Measurements from ENCODE around the gene DLEU7. TPM values are rescaled to one million over a fixed set of nuclear protein-coding genes. Genes with fewer than 3 reads are reported as not detected.

DLEU7 gene
- total and polyA plus RNA-seq, 2 donors (not counting 1 experiment from before 2014, with no cell fraction given) = 0.07 to 0.25 TPM

DNA sequence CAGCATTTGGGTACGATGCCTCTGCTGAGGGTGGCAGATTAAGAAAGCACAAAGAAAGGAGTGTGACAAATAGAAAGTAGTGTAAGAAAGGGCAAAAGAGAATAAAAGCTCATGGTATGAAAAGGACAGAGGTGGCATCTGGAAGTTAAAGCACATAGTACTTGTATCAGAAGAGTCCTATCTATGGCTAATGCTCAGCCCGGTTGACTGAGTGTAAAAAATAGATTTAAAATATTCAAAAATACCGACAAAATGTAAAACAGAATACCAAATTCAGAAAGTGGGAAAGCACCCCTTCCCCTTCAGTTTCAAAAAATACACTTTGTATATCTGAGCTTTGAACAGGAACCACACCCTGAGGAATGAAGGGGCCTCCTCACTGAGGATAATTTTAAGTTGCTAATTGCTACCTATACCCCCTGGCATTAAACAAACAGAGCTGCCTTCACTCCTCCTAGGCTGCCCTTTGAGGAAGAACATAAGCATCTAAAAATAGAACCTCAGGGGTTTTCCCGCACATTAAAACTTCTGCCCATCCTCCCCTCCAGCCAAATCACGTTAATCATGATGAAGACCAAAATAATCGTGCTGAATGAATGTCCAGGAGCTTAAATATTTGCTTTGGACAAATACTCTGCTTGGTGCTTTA, 43.3 kb downstream of the DLEU7 start:
- no peaks in the 10 kb centered on the region for H3K79me2 ChIP-seq (ENCODE audit: control insufficient read depth, insufficient read depth, low read length)
- Mint-ChIP-seq H3K4me3 (peak overlapping the region; percentile 73), H3K27ac (peak overlapping the region; percentile 91), H3K27me3 (no peaks in the 10 kb centered on the region), H3K9me3 (ENCODE audit: insufficient read depth) (no peaks in the 10 kb centered on the region), H3K4me1 (peaks cover 44% of the 10 kb centered on the region)
- peak overlapping the region; percentile 44 for H3K9ac ChIP-seq (ENCODE audit: low read length)
- H3K36me3 ChIP-seq (replicated peaks in 1 of 2; ENCODE audit: control extremely low read depth in 1 of 2, control insufficient read depth in 1 of 2, extremely low read depth in 1 of 2, insufficient read depth in 2 of 2, low read length in 1 of 2) = no peaks in the 10 kb centered on the region
- peak overlapping the region; percentile 78 to 88 for H3K27ac ChIP-seq (ENCODE audit: low read length in 2 of 2)
- ChIA-PET CTCF (interaction anchor here (0.7 to 4.8 kb wide), 53 partner anchors 10 to 864 kb away, joined by 3 to 68 read pairs (median 6); partner anchors contain the start of genes RNASEH2B, SPRYD7 and TRIM13), POLR2A (interaction anchor here (0.5 to 1.9 kb wide), 14 partner anchors 109 to 803 kb away, joined by 3 to 19 read pairs (median 5); partner anchors contain the start of genes RNASEH2B and TRIM13)
- peaks cover 0 to 6% (median 4%) of the 10 kb centered on the region in 3 donors for H3K9me3 ChIP-seq (ENCODE audit: control extremely low read depth in 1 of 3, control insufficient read depth in 2 of 3, insufficient read depth in 1 of 3, low read length in 2 of 3)
- H4K20me1 ChIP-seq (ENCODE audit: control insufficient read depth, insufficient read depth, low read length, poor library complexity, severe bottlenecking) = no peaks in the 10 kb centered on the region
- peaks cover 48 to 49% of the 10 kb centered on the region in 2 donors for H3K4me1 ChIP-seq (ENCODE audit: control insufficient read depth in 2 of 2, insufficient read depth in 2 of 2, low read length in 2 of 2)
- WGBS (ENCODE audit: insufficient coverage) = 36% methylated on average over 1 of the region's 6 CpGs
- peak; percentile 63 for ATAC-seq (ENCODE audit: low read depth)
- intact Hi-C loops (cut with micrococcal nuclease) = loop anchor here (1.0 to 10.0 kb wide), 6 partner anchors 43 to 803 kb away; partner anchors contain the start of gene TRIM13
- peak overlapping the region; percentile 70 for H3K4me2 ChIP-seq (replicated peaks; ENCODE audit: low read depth, low read length, poor library complexity, severe bottlenecking)
- peak overlapping the region in 3 of 5 experiments; percentile 1 to 47 (median 16) for H3K4me3 ChIP-seq (ENCODE audit: control extremely low read depth in 1 of 5, extremely low read depth in 1 of 5, insufficient read depth in 1 of 5, low read depth in 2 of 5, low read length in 4 of 5)
- peak overlapping the region; percentile 63 for H2AFZ ChIP-seq (ENCODE audit: insufficient read depth, low read depth, low read length, poor library complexity, severe bottlenecking)
- TF ChIP-seq, protein P1, sequence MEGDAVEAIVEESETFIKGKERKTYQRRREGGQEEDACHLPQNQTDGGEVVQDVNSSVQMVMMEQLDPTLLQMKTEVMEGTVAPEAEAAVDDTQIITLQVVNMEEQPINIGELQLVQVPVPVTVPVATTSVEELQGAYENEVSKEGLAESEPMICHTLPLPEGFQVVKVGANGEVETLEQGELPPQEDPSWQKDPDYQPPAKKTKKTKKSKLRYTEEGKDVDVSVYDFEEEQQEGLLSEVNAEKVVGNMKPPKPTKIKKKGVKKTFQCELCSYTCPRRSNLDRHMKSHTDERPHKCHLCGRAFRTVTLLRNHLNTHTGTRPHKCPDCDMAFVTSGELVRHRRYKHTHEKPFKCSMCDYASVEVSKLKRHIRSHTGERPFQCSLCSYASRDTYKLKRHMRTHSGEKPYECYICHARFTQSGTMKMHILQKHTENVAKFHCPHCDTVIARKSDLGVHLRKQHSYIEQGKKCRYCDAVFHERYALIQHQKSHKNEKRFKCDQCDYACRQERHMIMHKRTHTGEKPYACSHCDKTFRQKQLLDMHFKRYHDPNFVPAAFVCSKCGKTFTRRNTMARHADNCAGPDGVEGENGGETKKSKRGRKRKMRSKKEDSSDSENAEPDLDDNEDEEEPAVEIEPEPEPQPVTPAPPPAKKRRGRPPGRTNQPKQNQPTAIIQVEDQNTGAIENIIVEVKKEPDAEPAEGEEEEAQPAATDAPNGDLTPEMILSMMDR (IDR thresholded peaks at IDR 0.05) = no peak
- no peak for TF ChIP-seq EZH2 (IDR thresholded peaks at IDR 0.05; ENCODE audit: borderline replicate concordance, insufficient read depth, low read depth, low read length, poor library complexity, severe bottlenecking)
- H3K27me3 ChIP-seq (replicated peaks in 1 of 4; ENCODE audit: control extremely low read depth in 1 of 4, control insufficient read depth in 3 of 4, insufficient read depth in 4 of 4, low read length in 3 of 4) = no peaks in the 10 kb centered on the region
- DNase-seq = peak; percentile 80

DNA sequence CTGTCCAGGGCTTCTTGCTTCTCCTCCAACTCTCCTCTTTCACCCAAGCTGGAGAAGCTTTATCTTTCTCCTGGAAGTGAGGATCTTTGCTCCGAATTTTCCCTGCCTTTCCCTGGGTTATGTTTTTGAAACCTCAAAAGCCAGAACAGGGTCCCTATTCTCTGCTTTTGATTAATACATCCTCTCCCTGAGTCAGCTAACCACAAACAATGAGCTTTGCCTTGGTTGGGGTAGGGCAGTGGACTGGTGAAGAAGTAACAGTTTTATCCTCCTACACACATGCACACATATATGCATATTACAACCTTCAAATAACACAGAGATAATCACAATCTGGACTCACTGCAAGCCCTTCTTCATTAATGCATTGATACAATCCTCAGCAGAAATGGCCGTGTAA, 44.6 kb downstream of the DLEU7 start:
- no peak for TF ChIP-seq EZH2 (IDR thresholded peaks at IDR 0.05; ENCODE audit: borderline replicate concordance, insufficient read depth, low read depth, low read length, poor library complexity, severe bottlenecking)
- TF ChIP-seq, protein P1 (IDR thresholded peaks at IDR 0.05) = no peak
- Histone ChIP-seq H3K27ac (ENCODE audit: low read length in 2 of 2) (peak overlapping the region; percentile 29 to 88), H3K36me3 (replicated peaks in 1 of 2; ENCODE audit: control extremely low read depth in 1 of 2, control insufficient read depth in 1 of 2, extremely low read depth in 1 of 2, insufficient read depth in 2 of 2, low read length in 1 of 2) (no peaks in the 10 kb centered on the region), H3K4me2 (replicated peaks; ENCODE audit: low read depth, low read length, poor library complexity, severe bottlenecking) (peak overlapping the region; percentile 70), H2AFZ (ENCODE audit: insufficient read depth, low read depth, low read length, poor library complexity, severe bottlenecking) (peak overlapping the region; percentile 63), H3K9ac (ENCODE audit: low read length) (no peak overlapping the region), H3K4me1 (ENCODE audit: control insufficient read depth in 2 of 2, insufficient read depth in 2 of 2, low read length in 2 of 2) (peaks cover 48 to 49% of the 10 kb centered on the region in 2 donors), H3K9me3 (ENCODE audit: control extremely low read depth in 1 of 3, control insufficient read depth in 2 of 3, insufficient read depth in 1 of 3, low read length in 2 of 3) (peaks cover 0 to 2% (median 0%) of the 10 kb centered on the region in 3 donors), H3K27me3 (replicated peaks in 1 of 4; ENCODE audit: control extremely low read depth in 1 of 4, control insufficient read depth in 3 of 4, insufficient read depth in 4 of 4, low read length in 3 of 4) (no peaks in the 10 kb centered on the region), H4K20me1 (ENCODE audit: control insufficient read depth, insufficient read depth, low read length, poor library complexity, severe bottlenecking) (no peaks in the 10 kb centered on the region), H3K79me2 (ENCODE audit: control insufficient read depth, insufficient read depth, low read length) (no peaks in the 10 kb centered on the region), H3K4me3 (ENCODE audit: control extremely low read depth in 1 of 5, extremely low read depth in 1 of 5, insufficient read depth in 1 of 5, low read depth in 2 of 5, low read length in 4 of 5) (no peak overlapping the region)
- ATAC-seq (ENCODE audit: low read depth) = no peak
- intact Hi-C loops (cut with micrococcal nuclease) = no loop called here
- no peak for DNase-seq
- Mint-ChIP-seq H3K9me3 (ENCODE audit: insufficient read depth) (no peaks in the 10 kb centered on the region), H3K4me1 (peaks cover 49% of the 10 kb centered on the region), H3K27ac (peak overlapping the region; percentile 91), H3K4me3 (peak overlapping the region; percentile 35), H3K27me3 (no peaks in the 10 kb centered on the region)
- WGBS (ENCODE audit: insufficient coverage) = no CpG with 5 or more reads among the region's 2 CpGs
- POLR2A ChIA-PET = interaction anchor here (0.6 to 1.2 kb wide), 2 partner anchors 110 to 272 kb away, joined by 3 to 4 read pairs; partner anchors contain the start of gene RNASEH2B
- CTCF ChIA-PET = interaction anchor here (0.5 to 4.8 kb wide), 7 partner anchors 41 to 823 kb away, joined by 3 to 66 read pairs (median 4); partner anchors contain the start of gene TRIM13
